B cell (primary cell): ENCODE results near the gene KBTBD6. TPM values are rescaled to one million over a fixed set of nuclear protein-coding genes. Genes with fewer than 3 reads are reported as not detected.

Source experiments
- ATAC-seq: fragments of 200-7000 bp; cut with Tn5 transposase; one replicate; pipeline ENCODE4 v1.10.0; 2021; ENCODE audit warnings: low read depth, mild to moderate bottlenecking, moderate number of reproducible peaks, moderate library complexity
- CTCF ChIA-PET: fragments of 350-600 bp; sonication (Branson Sonifier 250); formaldehyde crosslinking; loops from one replicate; lab custom pipeline; 2021; ENCODE audit warnings: antibody characterized with exemption, inconsistent platforms; lab: Charles Lee
- POLR2A ChIA-PET: fragments of 350-600 bp; sonication (Branson Sonifier 250); formaldehyde crosslinking; loops from one replicate; lab custom pipeline; 2021; ENCODE audit warnings: antibody characterized with exemption; lab: Charles Lee
- DNase-seq: peaks from one replicate; pipeline ENCODE4 v3.0.0; 2013
- H2AFZ ChIP-seq: 2 replicates; pipeline ENCODE4 v1.6.1; 2012; ENCODE audit warnings: mild to moderate bottlenecking, low read depth, low read length; ENCODE audit not compliant: insufficient read depth, poor library complexity, severe bottlenecking
- H3K27ac ChIP-seq, 2 donors: 1 replicate in 1 of 2; 2 replicates in 1 of 2; pipeline ENCODE4 v1.5.1; 2012 to 2013; ENCODE audit warnings: low read length in 2 of 2, mild to moderate bottlenecking in 2 of 2, moderate library complexity in 1 of 2
- H3K27me3 ChIP-seq, 4 experiments: fragments of 200-600 bp in 1 of 4; sonication (generic) in 1 of 4; replicated peaks in 1 of 4; 1 replicate in 2 of 4; 2 replicates in 2 of 4; pipeline versions ENCODE4 v1.6.1 to v1.7.0; 2013 to 2016; ENCODE audit warnings: low read length in 3 of 4, mild to moderate bottlenecking in 2 of 4, mixed read lengths in 1 of 4, moderate library complexity in 1 of 4; ENCODE audit not compliant: insufficient read depth in 4 of 4, control insufficient read depth in 3 of 4; ENCODE audit errors: control extremely low read depth in 1 of 4
- H3K36me3 ChIP-seq, 2 experiments: replicated peaks in 1 of 2; 1 replicate in 1 of 2; 2 replicates in 1 of 2; pipeline versions ENCODE4 v1.6.1 to v1.7.1; 2013; ENCODE audit warnings: low read length in 1 of 2; ENCODE audit not compliant: insufficient read depth in 2 of 2, control insufficient read depth in 1 of 2; ENCODE audit errors: control extremely low read depth in 1 of 2, extremely low read depth in 1 of 2
- H3K4me1 ChIP-seq, 2 donors: fragments of 200-600 bp in 1 of 2; sonication (generic) in 1 of 2; 1 replicate in 1 of 2; 2 replicates in 1 of 2; pipeline versions ENCODE4 v1.5.1 to v1.6.1; 2013 to 2017; ENCODE audit warnings: low read length in 2 of 2; ENCODE audit not compliant: control insufficient read depth in 2 of 2, insufficient read depth in 2 of 2
- H3K4me2 ChIP-seq: replicated peaks from 2 replicates; pipeline ENCODE3; 2012; ENCODE audit warnings: mild to moderate bottlenecking, low read depth, low read length; ENCODE audit not compliant: poor library complexity, severe bottlenecking
- H3K4me3 ChIP-seq, 5 experiments: fragments of 200-600 bp in 1 of 5; sonication (generic) in 1 of 5; 1 replicate in 3 of 5; 2 replicates in 2 of 5; pipeline versions ENCODE4 v1.5.1 to v1.7.0; 2011 to 2016; ENCODE audit warnings: low read length in 4 of 5, mild to moderate bottlenecking in 4 of 5, low read depth in 2 of 5, control low read depth in 1 of 5, moderate library complexity in 1 of 5; ENCODE audit not compliant: insufficient read depth in 1 of 5; ENCODE audit errors: control extremely low read depth in 1 of 5, extremely low read depth in 1 of 5
- H3K79me2 ChIP-seq: fragments of 200-600 bp; sonication (generic); one replicate; pipeline ENCODE4 v1.6.0; 2016; ENCODE audit warnings: low read length; ENCODE audit not compliant: control insufficient read depth, insufficient read depth
- H3K9ac ChIP-seq: fragments of 200-600 bp; sonication (generic); 2 replicates; pipeline ENCODE4 v1.6.1; 2017; ENCODE audit warnings: mild to moderate bottlenecking, low read length, moderate library complexity
- H3K9me3 ChIP-seq, 3 donors: one replicate each; pipeline versions ENCODE4 v1.6.1 to v1.7.1; 2013; ENCODE audit warnings: low read length in 2 of 3; ENCODE audit not compliant: control insufficient read depth in 2 of 3, insufficient read depth in 1 of 3; ENCODE audit errors: control extremely low read depth in 1 of 3
- H4K20me1 ChIP-seq: 2 replicates; pipeline ENCODE4 v1.6.0; 2012; ENCODE audit warnings: mild to moderate bottlenecking, low read length; ENCODE audit not compliant: insufficient read depth, control insufficient read depth, poor library complexity, severe bottlenecking
- H3K27ac Mint-ChIP-seq: one replicate; pipeline ENCODE4 v1.8.0; 2021; ENCODE audit warnings: mixed read lengths
- H3K27me3 Mint-ChIP-seq: one replicate; pipeline ENCODE4 v1.8.0; 2021; ENCODE audit warnings: mixed read lengths
- H3K4me1 Mint-ChIP-seq: one replicate; pipeline ENCODE4 v1.8.0; 2021; ENCODE audit warnings: mixed read lengths
- H3K4me3 Mint-ChIP-seq: one replicate; pipeline ENCODE4 v1.8.0; 2021; ENCODE audit warnings: mixed read lengths
- H3K9me3 Mint-ChIP-seq: one replicate; pipeline ENCODE4 v1.8.0; 2022; ENCODE audit warnings: mixed read lengths; ENCODE audit not compliant: insufficient read depth
- CTCF ChIP-seq: fragments of 200-600 bp; IDR thresholded peaks from one replicate; pipeline ENCODE4 v1.8.0; 2022; ENCODE audit warnings: antibody characterized with exemption, mild to moderate bottlenecking
- EZH2 ChIP-seq: IDR thresholded peaks from 2 replicates; pipeline ENCODE4 v1.6.1; 2012; ENCODE audit warnings: borderline replicate concordance, low read depth, mild to moderate bottlenecking, moderate library complexity, low read length; ENCODE audit not compliant: insufficient read depth, poor library complexity, severe bottlenecking
- WGBS: methylation state at CpG from one replicate; pipeline ENCODE4 v1.1.5; 2013; ENCODE audit warnings: missing lambda C conversion rate; ENCODE audit not compliant: insufficient coverage; 5-methylcytosine and 5-hydroxymethylcytosine counted together
- intact Hi-C: fragments of 100-400 bp; cut with micrococcal nuclease; formaldehyde crosslinking; loops from one replicate; pipeline ENCODE4 v1.10.0; 2022
- polyA plus RNA-seq: library from polyadenylated mRNA; depleted of rRNA; stranded (reverse); fragments of >200 nt; gene quantifications from 2 replicates; pipeline ENCODE4 v1.2.3, GENCODE V29; 2012
- total RNA-seq, 2 donors: library from RNA; stranded (reverse); fragments of 120-200 nt in 1 of 2; gene quantifications; 1 replicate in 1 of 2; 2 replicates in 1 of 2; pipeline versions ENCODE4 v1.2.3 to v1.2.4, GENCODE V29; 2013 to 2022

KBTBD6 gene
- total and polyA plus RNA-seq, 2 donors (not counting 1 experiment from before 2014, with no cell fraction given): 0.63 to 8.5 TPM

GRCh38 chr13:41150058-41150457, 17.5 kb upstream of the KBTBD6 start:
- Histone ChIP-seq H3K4me1 (no peaks in the 10 kb centered on the region), H3K79me2 (no peaks in the 10 kb centered on the region), H3K27ac (no peak overlapping the region), H3K9me3 (peaks cover 6 to 50% (median 32%) of the 10 kb centered on the region in 3 donors), H3K9ac (no peak overlapping the region), H3K36me3 (peaks cover 0 to 4% of the 10 kb centered on the region in 2 experiments), H4K20me1 (no peaks in the 10 kb centered on the region), H3K4me3 (no peak overlapping the region), H2AFZ (no peak overlapping the region), H3K4me2 (no peak overlapping the region), H3K27me3 (no peaks in the 10 kb centered on the region)
- H3K4me3 Mint-ChIP-seq: no peak overlapping the region
- H3K9me3 Mint-ChIP-seq: peaks cover 16% of the 10 kb centered on the region
- no peak overlapping the region for H3K27ac Mint-ChIP-seq
- no peaks in the 10 kb centered on the region for H3K27me3 Mint-ChIP-seq
- DNase-seq: no peak
- ChIA-PET POLR2A (no interaction called here), CTCF (no interaction called here)
- intact Hi-C loops: no loop called here
- TF ChIP-seq EZH2: no peak
- no peak for TF ChIP-seq CTCF
- WGBS: 79% methylated on average over 2 of the region's 2 CpGs
- ATAC-seq: no peak
- H3K4me1 Mint-ChIP-seq: no peaks in the 10 kb centered on the region

GRCh38 chr13:41148419-41149283, 16.0 kb upstream of the KBTBD6 start:
- Histone ChIP-seq H3K27ac (no peak overlapping the region), H3K27me3 (no peaks in the 10 kb centered on the region), H3K4me3 (no peak overlapping the region), H3K36me3 (peaks cover 0 to 4% of the 10 kb centered on the region in 2 experiments), H2AFZ (no peak overlapping the region), H4K20me1 (no peaks in the 10 kb centered on the region), H3K4me1 (no peaks in the 10 kb centered on the region), H3K4me2 (no peak overlapping the region), H3K9me3 (peaks cover 6 to 50% (median 32%) of the 10 kb centered on the region in 3 donors), H3K79me2 (no peaks in the 10 kb centered on the region), H3K9ac (no peak overlapping the region)
- Mint-ChIP-seq H3K27ac (peak overlapping the region; percentile 47), H3K9me3 (peaks cover 16% of the 10 kb centered on the region), H3K27me3 (no peaks in the 10 kb centered on the region), H3K4me3 (no peak overlapping the region), H3K4me1 (no peaks in the 10 kb centered on the region)
- no peak for TF ChIP-seq CTCF
- TF ChIP-seq EZH2: no peak
- 94% methylated on average over 2 of the region's 3 CpGs for WGBS
- intact Hi-C loops: no loop called here
- DNase-seq (peak; percentile 23), ATAC-seq (no peak)
- CTCF ChIA-PET: no interaction called here
- POLR2A ChIA-PET: no interaction called here
